SJCRH30 (cell line): ENCODE data around the gene KRTAP10-2. TPM values are rescaled to one million over a fixed set of nuclear protein-coding genes. Genes with fewer than 3 reads are reported as not detected.

Source experiments
- DNase-seq, 2 experiments: peaks; one replicate each; pipeline ENCODE4 v3.0.0-alpha.2; 2015 to 2020
- H3K27ac ChIP-seq: fragments of 250-450 bp; sonication (Bioruptor Pico); 2 replicates; pipeline ENCODE4 v1.5.1; 2020; ENCODE audit warnings: mild to moderate bottlenecking, moderate library complexity
- H3K27me3 ChIP-seq: fragments of 250-450 bp; sonication (Bioruptor Pico); 2 replicates; pipeline ENCODE4 v1.5.1; 2020; ENCODE audit warnings: mild to moderate bottlenecking, moderate library complexity
- H3K36me3 ChIP-seq: fragments of 250-450 bp; sonication (Bioruptor Pico); 2 replicates; pipeline ENCODE4 v1.5.1; 2020; ENCODE audit warnings: mild to moderate bottlenecking, moderate library complexity
- H3K4me1 ChIP-seq: fragments of 250-450 bp; sonication (Bioruptor Pico); 2 replicates; pipeline ENCODE4 v1.5.1; 2020; ENCODE audit warnings: mild to moderate bottlenecking, moderate library complexity
- H3K4me3 ChIP-seq: fragments of 250-450 bp; sonication (Bioruptor Pico); 2 replicates; pipeline ENCODE4 v1.5.1; 2020; ENCODE audit warnings: mild to moderate bottlenecking, moderate library complexity
- H3K9me3 ChIP-seq: fragments of 250-450 bp; sonication (Bioruptor Pico); replicated peaks from 2 replicates; pipeline ENCODE4 v1.5.1; 2020; ENCODE audit warnings: mild to moderate bottlenecking, moderate library complexity
- total RNA-seq: library from RNA; depleted of rRNA; stranded (reverse); fragments of >200 nt; shearing (Covaris generic); gene quantifications from 2 replicates; pipeline ENCODE4 v1.2.3, GENCODE V29; 2014

KRTAP10-2 gene
- total RNA-seq, 1 experiment from 2014 or later: not detected

- Histone ChIP-seq H3K27ac (no peak overlapping the region), H3K36me3 (no peaks in the 10 kb centered on the region), H3K4me1 (no peaks in the 10 kb centered on the region), H3K4me3 (no peak overlapping the region), H3K9me3 (no peaks in the 10 kb centered on the region), H3K27me3 (no peaks in the 10 kb centered on the region)
- no peak for DNase-seq
These were observed 38.6 kb downstream of the KRTAP10-2 start for GRCh38 chr21:44512496-44513388.

- H3K36me3 ChIP-seq: no peaks in the 10 kb centered on the region
- DNase-seq: no peak
- H3K4me1 ChIP-seq: no peaks in the 10 kb centered on the region
- H3K27me3 ChIP-seq: no peaks in the 10 kb centered on the region
- no peak overlapping the region for H3K4me3 ChIP-seq
- H3K27ac ChIP-seq: no peak overlapping the region
- no peaks in the 10 kb centered on the region for H3K9me3 ChIP-seq
These were observed 39.4 kb downstream of the KRTAP10-2 start for GRCh38 chr21:44511938-44512275.

- no peak overlapping the region for H3K27ac ChIP-seq
- no peaks in the 10 kb centered on the region for H3K27me3 ChIP-seq
- H3K4me1 ChIP-seq: no peaks in the 10 kb centered on the region
- H3K9me3 ChIP-seq: no peaks in the 10 kb centered on the region
- no peak for DNase-seq
- no peaks in the 10 kb centered on the region for H3K36me3 ChIP-seq
- H3K4me3 ChIP-seq: no peak overlapping the region
These were observed 39.9 kb downstream of the KRTAP10-2 start for GRCh38 chr21:44511219-44511937.

- Histone ChIP-seq H3K4me1 (no peaks in the 10 kb centered on the region), H3K27me3 (no peaks in the 10 kb centered on the region), H3K9me3 (no peaks in the 10 kb centered on the region), H3K4me3 (no peak overlapping the region), H3K36me3 (no peaks in the 10 kb centered on the region), H3K27ac (no peak overlapping the region)
- DNase-seq: peak; percentile 50 to 68
These were observed 40.6 kb downstream of the KRTAP10-2 start for GRCh38 chr21:44510508-44511218.

GRCh38 chr21:44510109-44510507, 41.2 kb downstream of the KRTAP10-2 start:
- DNase-seq: no peak
- no peak overlapping the region for H3K4me3 ChIP-seq
- no peaks in the 10 kb centered on the region for H3K9me3 ChIP-seq
- H3K27ac ChIP-seq: no peak overlapping the region
- no peaks in the 10 kb centered on the region for H3K4me1 ChIP-seq
- no peaks in the 10 kb centered on the region for H3K36me3 ChIP-seq
- no peaks in the 10 kb centered on the region for H3K27me3 ChIP-seq

- no peaks in the 10 kb centered on the region for H3K4me1 ChIP-seq
- H3K9me3 ChIP-seq: no peaks in the 10 kb centered on the region
- H3K27me3 ChIP-seq: no peaks in the 10 kb centered on the region
- no peak overlapping the region for H3K4me3 ChIP-seq
- no peak overlapping the region for H3K27ac ChIP-seq
- DNase-seq: peak in 1 of 2 experiments; percentile 10
- H3K36me3 ChIP-seq: no peaks in the 10 kb centered on the region
These were observed 41.8 kb downstream of the KRTAP10-2 start for GRCh38 chr21:44509539-44509938.

- DNase-seq: no peak
- Histone ChIP-seq H3K27me3 (no peaks in the 10 kb centered on the region), H3K9me3 (no peaks in the 10 kb centered on the region), H3K27ac (no peak overlapping the region), H3K36me3 (no peaks in the 10 kb centered on the region), H3K4me3 (no peak overlapping the region), H3K4me1 (no peaks in the 10 kb centered on the region)
These were observed 42.4 kb downstream of the KRTAP10-2 start for GRCh38 chr21:44508711-44509445.

- DNase-seq: no peak
- no peaks in the 10 kb centered on the region for H3K36me3 ChIP-seq
- H3K27me3 ChIP-seq: no peaks in the 10 kb centered on the region
- no peaks in the 10 kb centered on the region for H3K4me1 ChIP-seq
- no peaks in the 10 kb centered on the region for H3K9me3 ChIP-seq
- no peak overlapping the region for H3K4me3 ChIP-seq
- no peak overlapping the region for H3K27ac ChIP-seq
These were observed 42.9 kb downstream of the KRTAP10-2 start for GRCh38 chr21:44508426-44508710.

GRCh38 chr21:44507673-44508425, 43.5 kb downstream of the KRTAP10-2 start:
- Histone ChIP-seq H3K27ac (no peak overlapping the region), H3K4me1 (no peaks in the 10 kb centered on the region), H3K4me3 (no peak overlapping the region), H3K36me3 (no peaks in the 10 kb centered on the region), H3K27me3 (no peaks in the 10 kb centered on the region), H3K9me3 (no peaks in the 10 kb centered on the region)
- no peak for DNase-seq

GRCh38 chr21:44506279-44507255, 44.7 kb downstream of the KRTAP10-2 start:
- H3K27me3 ChIP-seq: no peaks in the 10 kb centered on the region
- no peak for DNase-seq

GRCh38 chr21:44505673-44506278, 45.5 kb downstream of the KRTAP10-2 start:
- Histone ChIP-seq H3K4me1 (no peaks in the 10 kb centered on the region), H3K4me3 (no peak overlapping the region), H3K36me3 (no peaks in the 10 kb centered on the region), H3K27ac (no peak overlapping the region), H3K27me3 (no peaks in the 10 kb centered on the region), H3K9me3 (no peaks in the 10 kb centered on the region)
- no peak for DNase-seq

More at GRCh38 chr21:44506279-44507255, 44.7 kb downstream of the KRTAP10-2 start:
- Histone ChIP-seq H3K4me1 (no peaks in the 10 kb centered on the region), H3K9me3 (no peaks in the 10 kb centered on the region), H3K27ac (no peak overlapping the region), H3K4me3 (no peak overlapping the region), H3K36me3 (no peaks in the 10 kb centered on the region)

GRCh38 chr21:44503901-44504399, 47.4 kb downstream of the KRTAP10-2 start:
- H3K27me3 ChIP-seq: 0 out of 2 replicates have a peak, but pooled peaks cover 5% of the 10 kb centered on the region
- DNase-seq: no peak
- H3K4me3 ChIP-seq: no peak overlapping the region
- no peaks in the 10 kb centered on the region for H3K9me3 ChIP-seq
- no peaks in the 10 kb centered on the region for H3K36me3 ChIP-seq
- H3K4me1 ChIP-seq: no peaks in the 10 kb centered on the region
- H3K27ac ChIP-seq: no peak overlapping the region
